Measurements from ENCODE around the gene PABPN1L.
A peak's percentile ranks its signal among the peaks of the same experiment; 100 is the strongest.

Gene PABPN1L

DNA sequence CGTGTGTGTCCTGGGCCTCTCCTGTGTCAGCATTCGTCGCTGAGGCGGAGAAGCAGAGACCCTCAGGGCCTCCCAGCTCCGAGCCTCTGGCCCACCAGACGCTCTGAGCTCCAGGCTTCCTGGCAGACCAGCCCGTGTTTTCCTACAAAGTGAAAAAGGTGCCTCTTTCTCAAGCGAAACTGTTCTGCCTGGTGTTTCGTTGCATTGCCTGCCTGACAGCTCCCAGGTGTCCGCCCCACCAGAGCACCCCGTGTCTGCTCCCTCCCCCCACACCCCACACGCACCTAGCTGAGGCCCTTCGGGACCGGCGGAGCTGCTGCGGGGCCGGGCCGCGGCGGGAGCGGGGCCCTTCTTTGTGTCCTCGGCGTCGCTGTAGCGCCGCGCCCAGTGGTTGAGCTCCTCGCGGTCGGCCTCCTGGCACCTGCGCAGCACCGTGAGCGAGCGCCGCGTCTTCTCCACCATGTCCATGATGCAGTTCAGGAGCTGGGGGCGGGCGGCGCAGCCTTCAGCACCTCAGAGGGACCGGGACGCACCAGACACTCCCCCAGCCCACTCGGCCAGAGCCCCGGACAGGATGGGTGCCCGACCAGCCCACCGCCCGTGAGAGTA lies 14.7 kb upstream of the PABPN1L start:
- DNase-seq, result no peak
- Mint-ChIP-seq H3K9me3 (no peaks in the 10 kb centered on the region), H3K4me3 (no peak overlapping the region), H3K27ac (no peak overlapping the region), H3K27me3 (no peaks in the 10 kb centered on the region), H3K4me1 (peaks cover 8% of the 10 kb centered on the region)
- peak; percentile 18 for ATAC-seq

DNA sequence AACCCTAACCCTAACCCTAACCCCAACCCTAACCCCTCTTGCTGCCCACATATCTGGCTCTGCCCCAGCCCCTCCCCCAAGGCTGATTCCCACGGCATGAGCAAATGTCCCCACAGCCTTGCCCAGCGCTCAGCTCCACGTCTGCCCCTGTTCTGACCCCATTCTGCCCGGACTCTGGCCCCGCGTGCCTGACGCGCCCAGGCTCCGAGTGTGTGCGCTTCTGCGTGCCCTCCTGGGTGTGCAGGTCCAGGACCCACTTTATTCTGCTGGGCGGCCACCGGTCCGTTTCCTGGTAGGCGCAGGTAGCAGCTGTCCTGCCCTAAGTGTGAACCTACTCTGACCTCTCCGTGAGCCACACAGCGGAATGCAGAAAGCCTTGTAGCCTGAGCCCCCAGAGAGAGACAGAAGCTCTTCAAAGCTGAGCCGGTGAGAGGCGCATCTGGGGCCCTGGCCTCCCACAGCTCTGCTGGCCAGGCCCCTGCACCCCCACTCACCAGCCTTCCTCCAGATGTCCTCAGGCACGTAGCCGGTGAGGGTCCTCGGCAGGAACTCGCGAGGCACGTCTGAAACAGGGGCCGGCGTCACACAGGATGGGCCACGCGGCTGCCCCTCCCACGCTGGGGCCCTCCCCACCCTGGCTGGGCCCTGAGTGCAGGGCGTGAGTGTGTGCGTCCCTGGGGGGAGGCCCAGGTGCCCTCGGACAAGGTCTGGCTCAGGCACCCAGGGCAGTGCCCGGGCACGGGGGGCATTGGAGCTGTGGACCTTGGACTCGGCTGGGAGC lies 14.0 kb upstream of the PABPN1L start:
- Mint-ChIP-seq H3K27me3 (no peaks in the 10 kb centered on the region), H3K27ac (peak overlapping the region in 1 of 2 donors; percentile 66), H3K9me3 (no peaks in the 10 kb centered on the region), H3K4me3 (no peak overlapping the region), H3K4me1 (peaks cover 8% of the 10 kb centered on the region)
- peak; percentile 42 for ATAC-seq
- no peak for DNase-seq

DNA sequence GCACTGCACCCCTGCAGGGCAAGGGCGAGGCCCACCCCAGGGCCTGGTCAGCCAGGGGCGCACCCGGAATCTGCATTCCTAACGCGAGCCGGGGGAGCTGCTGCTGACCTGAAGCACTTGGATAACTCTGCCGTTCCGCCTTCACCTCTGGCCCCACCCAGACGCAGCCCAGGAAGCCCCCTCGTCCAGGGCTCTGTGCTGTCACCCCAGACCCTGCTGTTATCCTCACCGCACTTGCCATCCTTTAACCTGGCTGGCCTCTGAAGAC lies 13.3 kb upstream of the PABPN1L start:
- DNase-seq (no peak), ATAC-seq (no peak)
- Mint-ChIP-seq H3K27me3 (no peaks in the 10 kb centered on the region), H3K9me3 (no peaks in the 10 kb centered on the region), H3K27ac (no peak overlapping the region), H3K4me3 (no peak overlapping the region), H3K4me1 (peaks cover 8% of the 10 kb centered on the region)

DNA sequence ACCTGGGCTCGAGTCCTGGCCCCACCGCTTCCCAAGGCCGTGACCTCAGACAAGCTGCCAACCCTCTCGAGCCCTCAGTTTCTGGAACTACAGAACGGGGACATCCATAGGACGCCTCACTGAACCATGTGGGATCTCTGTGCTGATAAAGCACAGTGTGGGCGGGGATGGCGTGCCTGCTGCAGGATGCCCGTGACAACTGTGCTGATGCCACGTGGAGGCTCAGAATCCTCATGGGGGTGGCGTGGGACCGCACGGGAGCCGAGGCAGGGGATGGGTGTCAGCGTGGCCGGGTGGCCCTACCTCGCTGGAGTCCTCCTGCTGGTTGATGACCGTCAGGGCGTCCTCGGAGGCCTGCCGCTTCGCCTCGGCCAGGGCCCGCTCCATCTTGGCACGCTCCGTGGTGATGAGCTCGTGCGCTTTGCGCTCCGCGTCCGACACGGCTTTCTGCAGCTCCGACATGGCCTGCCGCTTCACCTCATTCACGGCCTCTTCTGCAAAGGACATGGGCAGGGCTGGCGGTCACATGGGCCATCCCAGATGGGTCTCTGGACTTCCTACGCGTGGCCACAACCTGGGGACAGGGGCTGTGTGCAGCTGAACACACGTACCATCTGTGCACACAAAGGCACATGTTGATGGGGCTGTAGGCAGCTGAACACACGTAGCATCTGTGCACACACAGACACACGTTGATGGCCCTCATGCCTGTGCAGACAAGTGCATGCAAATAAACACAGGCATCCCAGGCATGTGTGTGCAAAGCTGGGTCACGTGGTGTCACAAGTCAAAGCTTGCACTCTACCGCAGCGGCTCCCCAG lies 12.7 kb upstream of the PABPN1L start:
- DNase-seq (no peak), ATAC-seq (no peak)
- Mint-ChIP-seq H3K4me3 (no peak overlapping the region), H3K27me3 (no peaks in the 10 kb centered on the region), H3K27ac (no peak overlapping the region), H3K4me1 (peaks cover 8% of the 10 kb centered on the region), H3K9me3 (no peaks in the 10 kb centered on the region)

DNA sequence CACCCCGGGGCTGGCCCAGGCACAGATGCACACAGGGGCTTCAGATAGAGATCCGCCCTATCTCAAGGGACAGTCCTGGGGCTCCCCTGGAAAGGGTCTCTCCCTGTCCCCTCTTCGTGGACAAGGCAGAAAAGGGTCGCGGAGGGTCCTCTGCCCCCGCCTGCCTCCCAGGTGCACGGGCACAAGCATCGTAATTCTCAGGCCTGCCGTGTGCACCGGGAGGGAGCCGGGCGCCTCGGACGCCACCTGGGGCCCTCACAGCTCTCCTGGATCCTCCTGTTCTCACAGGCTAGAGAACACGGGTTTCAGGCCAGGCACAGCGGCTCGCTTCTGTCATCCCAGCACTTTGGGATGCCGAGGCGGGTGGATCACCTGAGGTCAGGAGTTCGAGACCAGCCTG lies 11.9 kb upstream of the PABPN1L start:
- H3K4me3 Mint-ChIP-seq, result no peak overlapping the region
- no peak overlapping the region for H3K27ac Mint-ChIP-seq
- DNase-seq (no peak), ATAC-seq (no peak)
- H3K4me1 Mint-ChIP-seq, result peaks cover 8% of the 10 kb centered on the region
- H3K9me3 Mint-ChIP-seq, result no peaks in the 10 kb centered on the region
- H3K27me3 Mint-ChIP-seq, result no peaks in the 10 kb centered on the region

DNA sequence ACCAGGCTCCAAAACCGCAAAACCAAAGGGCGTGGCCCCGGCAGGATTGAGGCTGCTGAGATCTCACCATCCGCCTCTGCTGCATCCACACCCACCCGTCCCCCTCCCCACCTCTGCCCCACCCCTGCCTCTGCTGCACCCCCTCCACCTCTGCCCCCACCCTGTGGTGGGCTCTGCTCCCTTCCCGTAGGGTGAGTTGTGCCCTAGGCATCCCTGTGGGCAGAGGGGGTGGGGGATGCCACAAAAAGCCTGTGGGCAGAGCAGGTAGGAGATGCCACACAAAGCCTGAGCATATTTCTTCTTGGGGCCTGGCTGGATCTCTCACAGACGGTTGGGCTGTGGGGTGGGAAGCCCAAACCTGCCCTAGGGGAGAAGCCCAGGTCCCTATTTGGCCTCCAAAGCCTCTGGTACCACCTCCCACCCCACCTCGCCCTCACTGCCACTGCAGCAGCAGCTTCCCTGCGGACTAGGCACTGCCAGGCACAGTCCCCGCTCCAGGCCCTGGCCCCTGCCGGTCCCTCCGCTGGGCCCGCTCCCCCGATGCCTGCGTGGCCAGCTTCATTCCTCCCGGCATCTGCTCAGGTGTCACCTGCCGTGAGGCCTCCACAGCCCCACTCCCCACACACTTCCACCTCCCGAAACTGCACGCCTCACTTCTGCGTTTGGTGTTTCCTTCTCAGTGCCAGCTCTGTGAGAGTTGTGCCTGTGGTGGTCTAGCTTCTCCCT lies 11.3 kb upstream of the PABPN1L start:
- ATAC-seq, result no peak
- Mint-ChIP-seq H3K27me3 (no peaks in the 10 kb centered on the region), H3K9me3 (no peaks in the 10 kb centered on the region), H3K27ac (no peak overlapping the region), H3K4me1 (peaks cover 8% of the 10 kb centered on the region), H3K4me3 (no peak overlapping the region)
- no peak for DNase-seq

DNA sequence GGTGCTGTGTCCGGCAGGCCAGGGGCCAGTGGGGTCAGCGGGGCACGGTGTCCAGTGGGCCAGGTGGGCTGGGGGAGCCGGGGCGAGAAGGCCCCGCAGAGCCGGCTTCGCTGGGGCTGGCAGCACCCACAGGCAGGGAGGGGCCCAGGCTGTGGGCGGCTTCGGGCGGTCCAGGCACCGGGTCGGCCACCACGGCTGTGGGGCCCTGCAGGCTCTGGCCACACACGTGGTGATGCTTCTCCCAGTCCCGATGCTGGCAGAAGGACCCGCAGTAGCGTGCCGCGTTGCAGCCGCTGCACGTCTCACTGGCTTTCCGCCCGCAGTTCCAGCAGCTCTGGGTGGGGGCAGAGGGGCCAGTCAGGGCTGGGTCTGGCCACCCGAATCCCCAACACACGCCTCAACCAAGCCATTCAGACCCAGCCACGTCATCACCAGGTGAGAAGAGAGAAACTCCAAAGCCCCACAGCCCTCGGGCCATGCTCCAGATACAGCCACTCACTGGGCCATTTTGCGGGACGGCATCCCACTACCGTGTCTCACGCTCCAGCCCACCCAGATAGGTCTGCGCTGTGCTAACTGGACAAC lies 10.6 kb upstream of the PABPN1L start:
- Mint-ChIP-seq H3K4me1 (peaks cover 2% of the 10 kb centered on the region), H3K4me3 (no peak overlapping the region), H3K27ac (no peak overlapping the region), H3K9me3 (no peaks in the 10 kb centered on the region), H3K27me3 (peaks cover 6% of the 10 kb centered on the region)
- ATAC-seq, result no peak
- no peak for DNase-seq

DNA sequence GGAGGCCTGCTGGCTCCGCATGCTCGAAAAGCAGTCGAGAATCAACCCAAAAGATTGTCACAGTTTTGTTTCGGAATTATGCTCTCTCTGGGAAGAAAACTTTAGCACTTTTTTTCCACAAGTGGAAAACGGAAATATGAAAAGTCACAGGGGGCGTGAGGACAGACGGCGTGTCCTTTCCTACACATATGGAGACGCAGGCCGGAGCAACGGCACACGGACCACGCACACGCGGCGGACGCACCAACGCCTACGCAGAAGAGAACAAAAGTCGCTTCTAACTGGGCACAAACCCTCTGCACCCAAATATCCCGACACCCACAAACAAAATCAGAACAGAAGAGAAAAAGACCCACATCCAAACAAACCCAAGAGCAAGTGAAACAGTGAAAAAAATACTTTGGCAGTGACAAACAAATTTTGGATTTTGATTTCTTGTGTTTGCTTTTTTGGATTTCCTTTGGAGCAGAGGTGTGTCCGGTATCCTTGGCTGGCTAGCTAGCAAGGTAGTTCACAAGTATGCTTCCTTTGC lies 9.3 kb upstream of the PABPN1L start:
- H3K4me1 Mint-ChIP-seq, result peaks cover 7% of the 10 kb centered on the region
- peaks cover 19% of the 10 kb centered on the region for H3K27me3 Mint-ChIP-seq
- DNase-seq (no peak), ATAC-seq (no peak)
- H3K9me3 Mint-ChIP-seq, result no peaks in the 10 kb centered on the region
- no peak overlapping the region for H3K27ac Mint-ChIP-seq
- no peak overlapping the region for H3K4me3 Mint-ChIP-seq

DNA sequence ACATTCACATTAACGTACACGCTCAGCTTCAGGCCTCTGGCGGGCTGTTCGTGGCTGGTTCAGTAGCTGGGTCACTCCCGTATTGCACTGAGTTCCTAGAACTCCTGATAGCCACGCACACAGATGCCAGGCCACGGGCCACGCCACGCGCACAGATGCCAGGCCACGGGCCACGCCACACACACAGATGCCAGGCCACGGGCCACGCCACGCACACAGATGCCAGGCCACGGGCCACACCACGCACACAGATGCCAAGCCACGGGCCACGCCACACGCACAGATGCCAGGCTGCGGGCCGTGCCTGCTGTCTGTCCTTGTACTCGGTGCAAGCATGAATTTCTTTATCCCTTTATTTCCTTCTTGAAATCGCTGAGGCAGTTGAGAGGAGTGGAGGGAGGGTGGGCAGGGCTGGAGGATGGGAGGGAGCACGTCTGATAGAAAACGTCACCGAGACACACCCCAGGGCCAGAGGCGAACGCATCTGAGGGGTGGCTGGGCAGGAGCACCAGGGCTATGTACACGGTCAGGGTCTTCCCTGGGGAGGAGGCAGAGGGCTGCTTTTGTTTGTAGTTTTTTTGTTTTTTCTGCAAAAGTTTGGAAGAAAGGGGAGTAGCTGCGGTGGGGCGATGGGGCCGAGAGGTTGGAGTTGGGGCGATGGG lies 8.6 kb upstream of the PABPN1L start:
- peaks cover 26% of the 10 kb centered on the region for H3K27me3 Mint-ChIP-seq
- H3K4me3 Mint-ChIP-seq, result no peak overlapping the region
- ATAC-seq (no peak), DNase-seq (no peak)
- H3K27ac Mint-ChIP-seq, result no peak overlapping the region
- no peaks in the 10 kb centered on the region for H3K9me3 Mint-ChIP-seq
- peaks cover 13% of the 10 kb centered on the region for H3K4me1 Mint-ChIP-seq

DNA sequence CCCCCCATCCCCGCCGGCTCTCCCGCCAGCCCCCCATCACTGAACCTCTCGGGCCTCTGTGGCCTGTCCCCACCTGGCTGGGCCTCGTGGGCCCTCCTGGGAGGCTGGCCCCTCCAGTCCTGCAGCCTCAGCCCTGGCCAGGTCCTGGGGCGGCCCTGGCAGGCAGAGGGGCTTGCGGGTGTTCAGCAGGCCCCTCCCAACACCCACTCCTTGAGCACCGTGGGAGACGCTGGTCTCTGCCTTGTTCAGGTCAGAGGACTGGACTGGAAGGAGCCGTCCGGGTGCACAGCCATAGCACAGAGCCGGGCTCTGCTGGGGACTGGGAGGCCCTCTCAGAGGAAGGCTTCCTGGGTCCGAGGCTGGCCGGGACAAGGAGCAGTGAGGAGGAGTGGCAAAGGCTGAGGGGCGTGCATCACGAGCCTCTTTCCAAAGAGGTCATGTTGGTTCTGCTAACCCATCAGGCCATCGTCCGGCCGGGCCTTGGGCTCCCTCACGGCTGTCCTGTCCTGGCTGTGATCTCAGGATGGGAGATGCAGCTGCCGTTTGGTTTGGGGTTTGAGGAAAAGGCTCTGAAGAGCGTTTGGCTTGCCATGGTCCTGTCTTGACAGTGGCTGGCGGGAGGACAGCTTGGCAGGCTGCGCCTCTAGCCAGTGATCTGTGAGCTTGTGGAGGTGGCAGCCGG lies 6.3 kb upstream of the PABPN1L start:
- H3K4me1 Mint-ChIP-seq, result peaks cover 13% of the 10 kb centered on the region
- H3K27ac Mint-ChIP-seq, result no peak overlapping the region
- H3K9me3 Mint-ChIP-seq, result no peaks in the 10 kb centered on the region

DNA sequence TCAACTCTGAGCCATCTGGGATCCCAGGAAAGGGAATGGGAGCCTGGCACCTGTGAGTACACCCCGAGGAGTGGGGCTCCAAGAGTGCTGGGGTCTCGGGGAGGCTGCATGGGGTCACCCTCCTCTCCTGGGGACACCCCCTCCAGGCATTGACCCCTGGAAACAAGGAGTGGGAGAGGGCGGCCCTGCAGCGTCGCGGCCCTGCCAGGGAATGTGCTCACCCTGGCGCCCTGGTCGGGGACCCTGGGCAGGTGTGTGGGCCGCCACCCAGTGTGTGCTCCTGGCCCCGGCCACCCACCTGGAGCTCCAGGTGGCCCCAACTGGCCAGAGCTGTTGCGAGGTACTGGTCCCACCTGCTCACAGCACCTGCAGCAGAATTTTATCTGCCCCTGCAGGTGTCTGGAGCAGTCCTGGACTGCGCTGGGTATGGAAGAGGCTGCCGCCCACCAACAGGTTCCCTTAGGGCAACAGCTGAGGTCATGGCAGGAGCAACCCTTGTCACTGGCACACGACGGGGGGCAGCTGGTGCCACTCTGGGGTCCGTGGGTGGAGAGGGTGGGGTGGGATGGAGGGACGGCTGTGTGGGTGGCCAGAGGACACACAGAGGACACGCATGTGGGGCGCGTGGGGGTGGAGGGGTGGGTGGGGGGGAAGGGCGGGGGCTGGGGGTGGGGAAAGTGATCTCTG lies 5.4 kb upstream of the PABPN1L start:
- H3K4me1 Mint-ChIP-seq, result peaks cover 13% of the 10 kb centered on the region
- H3K4me3 Mint-ChIP-seq, result no peak overlapping the region
- ATAC-seq (peak; percentile 33), DNase-seq (no peak)
- peaks cover 36% of the 10 kb centered on the region for H3K27me3 Mint-ChIP-seq
- no peak overlapping the region for H3K27ac Mint-ChIP-seq
- no peaks in the 10 kb centered on the region for H3K9me3 Mint-ChIP-seq

More for the DNA sequence above, 6.3 kb upstream of the PABPN1L start:
- Mint-ChIP-seq H3K27me3 (peaks cover 36% of the 10 kb centered on the region), H3K4me3 (no peak overlapping the region)
- ATAC-seq, result no peak
- no peak for DNase-seq

DNA sequence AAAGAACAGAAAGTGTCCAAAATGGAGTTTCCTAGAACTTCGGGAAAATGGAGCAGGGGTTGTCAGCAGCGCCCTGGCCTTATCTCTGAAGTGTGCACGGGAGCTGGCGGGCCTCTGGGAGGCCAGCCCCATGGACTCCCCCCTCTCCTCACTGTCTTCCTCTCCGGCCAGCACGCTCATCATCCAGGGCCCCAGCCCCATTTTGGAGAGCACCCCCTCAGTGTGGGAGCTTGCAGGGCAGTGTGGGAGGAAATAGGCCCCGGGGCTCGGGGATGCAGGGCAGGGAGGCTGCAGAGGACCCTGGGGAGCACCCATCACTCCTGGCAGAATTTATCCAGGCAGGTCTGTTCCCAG lies 4.9 kb upstream of the PABPN1L start:
- H3K27ac Mint-ChIP-seq, result peak overlapping the region in 1 of 2 donors; percentile 61
- DNase-seq (no peak), ATAC-seq (no peak)
- no peaks in the 10 kb centered on the region for H3K9me3 Mint-ChIP-seq
- peaks cover 13% of the 10 kb centered on the region for H3K4me1 Mint-ChIP-seq
- peak overlapping the region in 1 of 2 donors; percentile 63 for H3K4me3 Mint-ChIP-seq
- peaks cover 36% of the 10 kb centered on the region for H3K27me3 Mint-ChIP-seq

DNA sequence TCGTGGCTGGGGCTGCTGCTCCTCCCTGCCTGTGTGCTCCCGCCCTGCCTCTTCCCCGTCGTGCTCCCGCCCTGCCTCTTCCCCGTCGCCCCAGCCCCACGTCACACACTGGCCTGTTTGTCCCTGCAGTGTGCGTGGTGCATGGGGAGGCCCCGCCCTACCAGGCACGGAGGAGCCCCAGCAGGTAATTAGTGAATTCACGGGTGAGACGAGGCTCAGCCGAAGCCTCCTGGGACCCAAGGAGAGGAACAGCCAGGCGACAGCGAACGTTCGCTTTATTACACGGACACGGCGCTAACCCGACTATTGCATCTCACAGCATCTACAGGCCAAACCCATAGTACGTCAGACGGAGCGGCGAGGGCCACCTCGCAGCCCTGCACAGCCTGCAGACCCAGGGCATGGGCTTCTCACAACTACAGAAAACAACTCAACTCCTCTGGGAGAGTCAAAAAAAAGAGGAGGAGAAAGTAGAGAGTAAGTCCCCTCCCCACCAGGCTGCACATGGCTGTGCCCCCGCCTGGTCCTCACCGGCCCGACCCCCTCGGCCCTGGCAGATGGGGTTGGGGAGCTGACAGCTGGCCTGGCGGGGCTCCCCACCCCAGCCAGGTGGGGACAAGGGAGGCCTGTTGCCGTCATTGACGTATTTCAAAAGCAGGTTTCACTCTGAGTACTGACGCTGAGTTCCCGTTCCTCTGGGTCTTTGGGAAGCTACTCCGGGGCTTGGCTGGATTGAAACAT lies 4.3 kb upstream of the PABPN1L start:
- Mint-ChIP-seq H3K4me3 (peak overlapping the region; percentile 4 to 63), H3K9me3 (no peaks in the 10 kb centered on the region), H3K4me1 (peaks cover 13% of the 10 kb centered on the region), H3K27me3 (peaks cover 36% of the 10 kb centered on the region), H3K27ac (peak overlapping the region in 1 of 2 donors; percentile 61)
- ATAC-seq, result peak; percentile 27
- DNase-seq, result no peak
